ENCODE results near the gene CNTNAP2.

DNA sequence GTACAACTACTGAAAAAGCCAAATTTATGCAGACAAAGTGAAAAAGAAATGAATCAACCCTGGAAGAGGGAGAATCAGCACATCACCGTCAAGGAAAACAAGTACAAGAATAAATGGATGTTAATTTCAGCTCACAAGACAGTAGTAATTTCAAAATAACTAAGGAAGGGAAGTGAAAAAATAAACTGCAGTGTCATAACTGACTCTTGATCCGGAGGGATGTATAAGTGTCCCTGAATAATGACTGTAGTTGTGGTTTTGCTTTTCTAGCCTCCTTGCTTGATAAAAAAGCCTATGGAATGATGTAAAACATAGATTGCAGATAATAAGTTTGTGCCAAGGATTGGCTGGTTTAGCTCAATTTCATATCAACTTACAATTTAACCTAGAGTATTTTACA lies 1752.9 kb downstream of the CNTNAP2 start:
- TF ChIP-seq GATA3 (IDR thresholded peaks at IDR 0.05; ENCODE audit: low read depth, low read length) (no peak), GATA2 (IDR thresholded peaks at IDR 0.05; ENCODE audit: low read depth, low read length) (no peak)
